Tibial artery (tissue), 4 donors: ENCODE measurements around the gene LIMS1.
"Not testable (repeated sequence)": the region's sequence is repeated elsewhere in the genome, so short reads cannot be mapped to it uniquely, and the experiment has no call there.

Experiments used
- DNase-seq, 2 donors: peaks; one replicate each; pipeline ENCODE4 v3.0.0-alpha.2; 2019
- H3K27ac ChIP-seq, 2 donors: fragments of 200-600 bp; sonication (generic) in 1 of 2; 1 replicate in 1 of 2; 2 replicates in 1 of 2; pipeline ENCODE4 v1.5.1; 2018 to 2019; ENCODE audit warnings: mild to moderate bottlenecking in 1 of 2
- H3K27me3 ChIP-seq, 2 donors: fragments of 200-600 bp; sonication (generic) in 1 of 2; one replicate each; pipeline versions ENCODE4 v1.5.1 to v1.6.0; 2016 to 2019
- H3K36me3 ChIP-seq, 3 donors: fragments of 200-600 bp; sonication (generic) in 2 of 3; one replicate each; pipeline ENCODE4 v1.5.1; 2016 to 2019; ENCODE audit warnings: mild to moderate bottlenecking in 2 of 3
- H3K4me1 ChIP-seq, 4 donors: fragments of 200-600 bp; sonication (generic) in 2 of 4; 1 replicate in 3 of 4; 2 replicates in 1 of 4; pipeline ENCODE4 v1.5.1; 2016 to 2019
- H3K4me3 ChIP-seq, 2 donors: fragments of 200-600 bp; sonication (generic) in 1 of 2; 1 replicate in 1 of 2; 2 replicates in 1 of 2; pipeline ENCODE4 v1.5.1; 2018 to 2019; ENCODE audit warnings: mild to moderate bottlenecking in 2 of 2
- H3K9me3 ChIP-seq, 3 donors: fragments of 200-600 bp; sonication (generic) in 1 of 3; one replicate each; pipeline ENCODE4 v1.5.1; 2016 to 2019
- CTCF ChIP-seq, 2 experiments: fragments of 200-600 bp in 1 of 2; fragments of 450-650 bp in 1 of 2; IDR thresholded peaks; one replicate each; pipeline ENCODE4 v1.5.1; 2017 to 2019; ENCODE audit warnings: antibody characterized with exemption in 2 of 2, mild to moderate bottlenecking in 1 of 2, moderate library complexity in 1 of 2
- intact Hi-C: fragments of 100-400 bp; cut with DNase I; formaldehyde crosslinking; loops from one replicate; pipeline ENCODE4 v1.15.0; 2023; ENCODE audit warnings: low total_unique reads

Gene LIMS1

GRCh38 chr2:108533832-108534583, at the start of gene LIMS1:
LIMS1 (plus strand) TSS chr2:108534470; CDS start chr2:108534563, 93 bp downstream.
- intact Hi-C loops = no loop called here
- no peak for TF ChIP-seq CTCF (IDR thresholded peaks at IDR 0.05)
- Histone ChIP-seq H3K27me3 (no peaks in the 10 kb centered on the region), H3K4me3 (peak within 1 kb of the TSS; percentile 69 to 93), H3K36me3 (no peaks in the 10 kb centered on the region), H3K9me3 (no peaks in the 10 kb centered on the region), H3K27ac (peak within 1 kb of the TSS; percentile 92 to 98), H3K4me1 (peaks cover 0 to 27% (median 13%) of the 10 kb centered on the region in 4 donors)
- DNase-seq = peak; percentile 91 to 96

GRCh38 chr2:108485253-108485652, 49.0 kb upstream of the LIMS1 start:
- Histone ChIP-seq H3K27ac (no peak overlapping the region), H3K4me1 (no peaks in the 10 kb centered on the region), H3K9me3 (no peaks in the 10 kb centered on the region), H3K27me3 (no peaks in the 10 kb centered on the region), H3K4me3 (no peak overlapping the region), H3K36me3 (peaks cover 38 to 91% (median 62%) of the 10 kb centered on the region in 3 donors)
- no peak for TF ChIP-seq CTCF (IDR thresholded peaks at IDR 0.05)
- no peak for DNase-seq
- intact Hi-C loops = no loop called here

- Histone ChIP-seq H3K27me3 (no peaks in the 10 kb centered on the region), H3K27ac (no peak overlapping the region), H3K9me3 (no peaks in the 10 kb centered on the region), H3K4me3 (no peak overlapping the region), H3K4me1 (no peaks in the 10 kb centered on the region), H3K36me3 (peaks cover 39 to 85% (median 57%) of the 10 kb centered on the region in 3 donors)
- intact Hi-C loops = no loop called here
- DNase-seq = no peak
- no peak for TF ChIP-seq CTCF (IDR thresholded peaks at IDR 0.05)
Measured at GRCh38 chr2:108490506-108491122, 43.7 kb upstream of the LIMS1 start.

- intact Hi-C loops = no loop called here
- Histone ChIP-seq H3K4me1 (no peaks in the 10 kb centered on the region), H3K27me3 (no peaks in the 10 kb centered on the region), H3K27ac (no peak overlapping the region), H3K4me3 (no peak overlapping the region), H3K9me3 (no peaks in the 10 kb centered on the region), H3K36me3 (peaks cover 39 to 77% (median 56%) of the 10 kb centered on the region in 3 donors)
- no peak for DNase-seq
- TF ChIP-seq CTCF (IDR thresholded peaks at IDR 0.05) = no peak
Measured at GRCh38 chr2:108491848-108492247, 42.4 kb upstream of the LIMS1 start.

GRCh38 chr2:108492364-108492763, 41.9 kb upstream of the LIMS1 start:
- intact Hi-C loops = no loop called here
- no peak for TF ChIP-seq CTCF (IDR thresholded peaks at IDR 0.05)
- no peak overlapping the region for H3K27ac ChIP-seq
- H3K9me3 ChIP-seq = no peaks in the 10 kb centered on the region
- no peak overlapping the region for H3K4me3 ChIP-seq
- no peak for DNase-seq
- H3K4me1 ChIP-seq = no peaks in the 10 kb centered on the region
- no peaks in the 10 kb centered on the region for H3K27me3 ChIP-seq
- peaks cover 44 to 77% (median 56%) of the 10 kb centered on the region in 3 donors for H3K36me3 ChIP-seq

- H3K27ac ChIP-seq, H3K4me3 ChIP-seq, H3K9me3 ChIP-seq, H3K4me1 ChIP-seq, DNase-seq, intact Hi-C loops, H3K27me3 ChIP-seq: not testable (repeated sequence)
- H3K36me3 ChIP-seq = peaks cover 27 to 58% (median 41%) of the 10 kb centered on the region in 3 donors
Measured at GRCh38 chr2:108496167-108496566, 38.1 kb upstream of the LIMS1 start.

- intact Hi-C loops = not testable (repeated sequence)
Measured at GRCh38 chr2:108507620-108508019, 26.6 kb upstream of the LIMS1 start.

GRCh38 chr2:108512431-108512830, 21.8 kb upstream of the LIMS1 start:
- H3K4me3 ChIP-seq, H3K4me1 ChIP-seq, DNase-seq, H3K36me3 ChIP-seq, intact Hi-C loops, H3K27me3 ChIP-seq, H3K27ac ChIP-seq, H3K9me3 ChIP-seq: not testable (repeated sequence)

More at GRCh38 chr2:108507620-108508019, 26.6 kb upstream of the LIMS1 start:
- not testable (repeated sequence) for H3K27ac ChIP-seq, H3K4me3 ChIP-seq, H3K27me3 ChIP-seq, DNase-seq, H3K9me3 ChIP-seq, H3K4me1 ChIP-seq
- peaks cover 7 to 24% (median 13%) of the 10 kb centered on the region in 3 donors for H3K36me3 ChIP-seq

GRCh38 chr2:108514478-108514877, 19.8 kb upstream of the LIMS1 start:
- H3K36me3 ChIP-seq, H3K9me3 ChIP-seq, H3K27ac ChIP-seq, DNase-seq, intact Hi-C loops, H3K4me1 ChIP-seq, H3K27me3 ChIP-seq, H3K4me3 ChIP-seq: not testable (repeated sequence)
